WTC11 (cell line): ENCODE data around the gene EEF1AKMT1.

Experiments used
- CBFB ChIP-seq: sonication (generic); formaldehyde crosslinking; IDR thresholded peaks from 2 replicates; pipeline ENCODE4 v1.8.1; 2022; ENCODE audit warnings: mild to moderate bottlenecking, low read depth, missing genetic modification reagents
- NFYB ChIP-seq: sonication (generic); formaldehyde crosslinking; conservative IDR thresholded peaks from 2 replicates; pipeline ENCODE4 v1.8.0; 2022; ENCODE audit warnings: low read depth, missing genetic modification reagents
- NR3C1 ChIP-seq: sonication (generic); formaldehyde crosslinking; conservative IDR thresholded peaks from 2 replicates; pipeline ENCODE4 v1.8.1; 2023; ENCODE audit warnings: low read depth, mild to moderate bottlenecking, missing genetic modification reagents
- RELA ChIP-seq: sonication (generic); formaldehyde crosslinking; IDR thresholded peaks from 2 replicates; pipeline ENCODE4 v1.8.1; 2022; ENCODE audit warnings: missing genetic modification reagents, mild to moderate bottlenecking, borderline replicate concordance
- ZBTB21 ChIP-seq: sonication (generic); formaldehyde crosslinking; IDR thresholded peaks from 2 replicates; pipeline ENCODE4 v1.8.1; 2023; ENCODE audit warnings: mild to moderate bottlenecking, missing genetic modification reagents, borderline replicate concordance
- ZNF423 ChIP-seq: fragments of 250-450 bp; sonication (Bioruptor Pico); IDR thresholded peaks from 2 replicates; pipeline ENCODE4 v2.1.2; 2022; ENCODE audit warnings: mild to moderate bottlenecking, moderate library complexity
- TF ChIP-seq, protein P1 (sequence below): sonication (generic); formaldehyde crosslinking; IDR thresholded peaks from 2 replicates; pipeline ENCODE4 v1.8.1; 2022; ENCODE audit warnings: mild to moderate bottlenecking, missing genetic modification reagents, moderate library complexity, borderline replicate concordance
- TF ChIP-seq, protein P2 (sequence below): fragments of 200-600 bp; IDR thresholded peaks from 2 replicates; pipeline ENCODE4 v1.8.0; 2022; ENCODE audit warnings: antibody characterized with exemption
- TF ChIP-seq, protein P3 (sequence below): sonication (generic); formaldehyde crosslinking; IDR thresholded peaks from 2 replicates; pipeline ENCODE4 v1.8.0; 2022; ENCODE audit warnings: mild to moderate bottlenecking, missing genetic modification reagents

DNA sequence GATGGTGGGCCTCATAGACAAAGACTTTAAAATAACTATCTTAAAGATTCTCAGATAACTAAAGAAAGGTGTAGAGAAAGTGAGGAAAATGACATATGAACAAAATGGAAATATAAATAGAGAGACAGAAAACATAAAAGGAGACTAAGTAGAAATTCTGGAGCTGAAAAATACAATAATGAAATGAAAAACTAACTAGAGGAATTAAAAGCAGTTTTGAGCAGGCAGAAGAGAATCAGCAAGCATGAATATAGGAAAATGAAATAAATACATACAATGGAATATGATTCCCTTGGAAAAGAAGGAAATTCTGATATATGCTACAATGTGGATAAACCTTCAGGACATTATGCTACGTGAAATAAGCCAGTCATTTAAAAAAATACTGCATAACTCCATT is 3.9 kb downstream of the EEF1AKMT1 start:
- TF ChIP-seq NFYB (CRISPR knock-in tag): no peak
- no peak for TF ChIP-seq ZBTB21 (CRISPR knock-in tag)
- TF ChIP-seq, protein P1, sequence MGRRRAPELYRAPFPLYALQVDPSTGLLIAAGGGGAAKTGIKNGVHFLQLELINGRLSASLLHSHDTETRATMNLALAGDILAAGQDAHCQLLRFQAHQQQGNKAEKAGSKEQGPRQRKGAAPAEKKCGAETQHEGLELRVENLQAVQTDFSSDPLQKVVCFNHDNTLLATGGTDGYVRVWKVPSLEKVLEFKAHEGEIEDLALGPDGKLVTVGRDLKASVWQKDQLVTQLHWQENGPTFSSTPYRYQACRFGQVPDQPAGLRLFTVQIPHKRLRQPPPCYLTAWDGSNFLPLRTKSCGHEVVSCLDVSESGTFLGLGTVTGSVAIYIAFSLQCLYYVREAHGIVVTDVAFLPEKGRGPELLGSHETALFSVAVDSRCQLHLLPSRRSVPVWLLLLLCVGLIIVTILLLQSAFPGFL (CRISPR knock-in tag): no peak
- TF ChIP-seq NR3C1 (CRISPR knock-in tag): no peak
- TF ChIP-seq RELA (CRISPR knock-in tag): no peak
- TF ChIP-seq, protein P2, sequence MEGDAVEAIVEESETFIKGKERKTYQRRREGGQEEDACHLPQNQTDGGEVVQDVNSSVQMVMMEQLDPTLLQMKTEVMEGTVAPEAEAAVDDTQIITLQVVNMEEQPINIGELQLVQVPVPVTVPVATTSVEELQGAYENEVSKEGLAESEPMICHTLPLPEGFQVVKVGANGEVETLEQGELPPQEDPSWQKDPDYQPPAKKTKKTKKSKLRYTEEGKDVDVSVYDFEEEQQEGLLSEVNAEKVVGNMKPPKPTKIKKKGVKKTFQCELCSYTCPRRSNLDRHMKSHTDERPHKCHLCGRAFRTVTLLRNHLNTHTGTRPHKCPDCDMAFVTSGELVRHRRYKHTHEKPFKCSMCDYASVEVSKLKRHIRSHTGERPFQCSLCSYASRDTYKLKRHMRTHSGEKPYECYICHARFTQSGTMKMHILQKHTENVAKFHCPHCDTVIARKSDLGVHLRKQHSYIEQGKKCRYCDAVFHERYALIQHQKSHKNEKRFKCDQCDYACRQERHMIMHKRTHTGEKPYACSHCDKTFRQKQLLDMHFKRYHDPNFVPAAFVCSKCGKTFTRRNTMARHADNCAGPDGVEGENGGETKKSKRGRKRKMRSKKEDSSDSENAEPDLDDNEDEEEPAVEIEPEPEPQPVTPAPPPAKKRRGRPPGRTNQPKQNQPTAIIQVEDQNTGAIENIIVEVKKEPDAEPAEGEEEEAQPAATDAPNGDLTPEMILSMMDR: no peak
- TF ChIP-seq CBFB (CRISPR knock-in tag): no peak
- TF ChIP-seq, protein P3, sequence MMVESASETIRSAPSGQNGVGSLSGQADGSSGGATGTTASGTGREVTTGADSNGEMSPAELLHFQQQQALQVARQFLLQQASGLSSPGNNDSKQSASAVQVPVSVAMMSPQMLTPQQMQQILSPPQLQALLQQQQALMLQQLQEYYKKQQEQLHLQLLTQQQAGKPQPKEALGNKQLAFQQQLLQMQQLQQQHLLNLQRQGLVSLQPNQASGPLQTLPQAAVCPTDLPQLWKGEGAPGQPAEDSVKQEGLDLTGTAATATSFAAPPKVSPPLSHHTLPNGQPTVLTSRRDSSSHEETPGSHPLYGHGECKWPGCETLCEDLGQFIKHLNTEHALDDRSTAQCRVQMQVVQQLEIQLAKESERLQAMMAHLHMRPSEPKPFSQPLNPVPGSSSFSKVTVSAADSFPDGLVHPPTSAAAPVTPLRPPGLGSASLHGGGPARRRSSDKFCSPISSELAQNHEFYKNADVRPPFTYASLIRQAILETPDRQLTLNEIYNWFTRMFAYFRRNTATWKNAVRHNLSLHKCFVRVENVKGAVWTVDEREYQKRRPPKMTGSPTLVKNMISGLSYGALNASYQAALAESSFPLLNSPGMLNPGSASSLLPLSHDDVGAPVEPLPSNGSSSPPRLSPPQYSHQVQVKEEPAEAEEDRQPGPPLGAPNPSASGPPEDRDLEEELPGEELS (CRISPR knock-in tag): no peak
- TF ChIP-seq ZNF423 (CRISPR knock-in tag): no peak
